Ishikawa (cell line): ENCODE results near the gene GFRA1.

Experiments used
- EGR1 ChIP-seq: IDR thresholded peaks from 2 replicates; pipeline ENCODE4 v1.6.1; 2012
- EP300 ChIP-seq: IDR thresholded peaks from 2 replicates; pipeline ENCODE4 v1.6.1; 2012; ENCODE audit warnings: borderline replicate concordance
- RAD21 ChIP-seq: IDR thresholded peaks from 2 replicates; pipeline ENCODE4 v1.6.1; 2012; ENCODE audit warnings: low read depth
- TF ChIP-seq, protein P1 (sequence below): IDR thresholded peaks from 2 replicates; pipeline ENCODE4 v1.6.1; 2012; ENCODE audit warnings: low read depth, mild to moderate bottlenecking

- TF ChIP-seq, protein P1, sequence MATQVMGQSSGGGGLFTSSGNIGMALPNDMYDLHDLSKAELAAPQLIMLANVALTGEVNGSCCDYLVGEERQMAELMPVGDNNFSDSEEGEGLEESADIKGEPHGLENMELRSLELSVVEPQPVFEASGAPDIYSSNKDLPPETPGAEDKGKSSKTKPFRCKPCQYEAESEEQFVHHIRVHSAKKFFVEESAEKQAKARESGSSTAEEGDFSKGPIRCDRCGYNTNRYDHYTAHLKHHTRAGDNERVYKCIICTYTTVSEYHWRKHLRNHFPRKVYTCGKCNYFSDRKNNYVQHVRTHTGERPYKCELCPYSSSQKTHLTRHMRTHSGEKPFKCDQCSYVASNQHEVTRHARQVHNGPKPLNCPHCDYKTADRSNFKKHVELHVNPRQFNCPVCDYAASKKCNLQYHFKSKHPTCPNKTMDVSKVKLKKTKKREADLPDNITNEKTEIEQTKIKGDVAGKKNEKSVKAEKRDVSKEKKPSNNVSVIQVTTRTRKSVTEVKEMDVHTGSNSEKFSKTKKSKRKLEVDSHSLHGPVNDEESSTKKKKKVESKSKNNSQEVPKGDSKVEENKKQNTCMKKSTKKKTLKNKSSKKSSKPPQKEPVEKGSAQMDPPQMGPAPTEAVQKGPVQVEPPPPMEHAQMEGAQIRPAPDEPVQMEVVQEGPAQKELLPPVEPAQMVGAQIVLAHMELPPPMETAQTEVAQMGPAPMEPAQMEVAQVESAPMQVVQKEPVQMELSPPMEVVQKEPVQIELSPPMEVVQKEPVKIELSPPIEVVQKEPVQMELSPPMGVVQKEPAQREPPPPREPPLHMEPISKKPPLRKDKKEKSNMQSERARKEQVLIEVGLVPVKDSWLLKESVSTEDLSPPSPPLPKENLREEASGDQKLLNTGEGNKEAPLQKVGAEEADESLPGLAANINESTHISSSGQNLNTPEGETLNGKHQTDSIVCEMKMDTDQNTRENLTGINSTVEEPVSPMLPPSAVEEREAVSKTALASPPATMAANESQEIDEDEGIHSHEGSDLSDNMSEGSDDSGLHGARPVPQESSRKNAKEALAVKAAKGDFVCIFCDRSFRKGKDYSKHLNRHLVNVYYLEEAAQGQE, result no peak
- TF ChIP-seq RAD21 (no peak), EGR1 (no peak), EP300 (no peak)
Observed at GRCh38 chr10:116162851-116163250, 110.2 kb downstream of the GFRA1 start.
